WTC11 (cell line): Measurements from ENCODE around the gene P2RY11. TPM values are rescaled to one million over a fixed set of nuclear protein-coding genes. Genes with fewer than 3 reads are reported as not detected.

Source experiments
- ATAC-seq: fragments of 200-7000 bp; cut with Tn5 transposase; 2 replicates; pipeline ENCODE4 v1.10.0; 2021; ENCODE audit warnings: mild to moderate bottlenecking, moderate library complexity
- CTCF ChIA-PET: fragments of 300-600 bp; sonication (Branson Sonifier 250); formaldehyde crosslinking; loops from one replicate; lab custom pipeline; 2021; ENCODE audit warnings: antibody characterized with exemption; lab: Charles Lee
- POLR2A ChIA-PET: fragments of 350-600 bp; sonication (Branson Sonifier 250); formaldehyde crosslinking; loops from one replicate; lab custom pipeline; 2021; ENCODE audit warnings: antibody characterized with exemption; lab: Charles Lee
- DNase-seq: peaks from one replicate; pipeline ENCODE4 v3.0.0; 2021; ENCODE audit warnings: low spot score
- H3K27ac Mint-ChIP-seq: 2 replicates; pipeline ENCODE4 v1.8.0; 2021; ENCODE audit warnings: mixed read lengths
- H3K27me3 Mint-ChIP-seq: 2 replicates; pipeline ENCODE4 v1.8.0; 2021; ENCODE audit warnings: low read depth, mild to moderate bottlenecking, moderate library complexity, mixed read lengths
- H3K36me3 Mint-ChIP-seq: 2 replicates; pipeline ENCODE4 v1.8.0; 2021; ENCODE audit warnings: mixed read lengths
- H3K4me1 Mint-ChIP-seq: 2 replicates; pipeline ENCODE4 v1.8.0; 2022; ENCODE audit warnings: mixed read lengths
- H3K4me3 Mint-ChIP-seq: 2 replicates; pipeline ENCODE4 v1.8.0; 2021; ENCODE audit warnings: mild to moderate bottlenecking, moderate library complexity, mixed read lengths
- H3K9me3 Mint-ChIP-seq: 2 replicates; pipeline ENCODE4 v1.8.0; 2021; ENCODE audit warnings: mixed read lengths
- ATF1 ChIP-seq: sonication (generic); formaldehyde crosslinking; IDR thresholded peaks from 2 replicates; pipeline ENCODE4 v1.8.1; 2023; ENCODE audit warnings: mild to moderate bottlenecking, moderate library complexity, missing genetic modification reagents
- IRF2 ChIP-seq: sonication (generic); formaldehyde crosslinking; IDR thresholded peaks from 2 replicates; pipeline ENCODE4 v1.8.0; 2022; ENCODE audit warnings: low read depth, missing genetic modification reagents, borderline replicate concordance
- JAZF1 ChIP-seq: fragments of 250-450 bp; sonication (Bioruptor Pico); IDR thresholded peaks from 2 replicates; pipeline ENCODE4 v1.9.0; 2021; ENCODE audit warnings: moderate library complexity, mild to moderate bottlenecking, inconsistent platforms
- MXD4 ChIP-seq: fragments of 250-450 bp; sonication (Bioruptor Pico); IDR thresholded peaks from 2 replicates; pipeline ENCODE4 v1.8.0; 2021; ENCODE audit warnings: mild to moderate bottlenecking, moderate library complexity, borderline replicate concordance
- NR1H2 ChIP-seq: sonication (generic); formaldehyde crosslinking; IDR thresholded peaks from 2 replicates; pipeline ENCODE4 v1.9.0; 2021; ENCODE audit warnings: mild to moderate bottlenecking, moderate library complexity, missing genetic modification reagents
- OVOL2 ChIP-seq: fragments of 250-450 bp; sonication (Bioruptor Pico); IDR thresholded peaks from 2 replicates; pipeline ENCODE4 v1.9.0; 2021; ENCODE audit warnings: mild to moderate bottlenecking, borderline replicate concordance
- PRRX2 ChIP-seq: fragments of 250-450 bp; sonication (Bioruptor Pico); IDR thresholded peaks from 2 replicates; pipeline ENCODE4 v1.8.0; 2021; ENCODE audit warnings: mild to moderate bottlenecking
- TEAD1 ChIP-seq: sonication (generic); formaldehyde crosslinking; IDR thresholded peaks from 2 replicates; pipeline ENCODE4 v1.8.0; 2022; ENCODE audit warnings: mild to moderate bottlenecking, missing genetic modification reagents
- ZBTB21 ChIP-seq: sonication (generic); formaldehyde crosslinking; IDR thresholded peaks from 2 replicates; pipeline ENCODE4 v1.8.1; 2023; ENCODE audit warnings: mild to moderate bottlenecking, missing genetic modification reagents, borderline replicate concordance
- ZNF121 ChIP-seq: sonication (generic); formaldehyde crosslinking; IDR thresholded peaks from 2 replicates; pipeline ENCODE4 v1.8.0; 2023; ENCODE audit warnings: missing genetic modification reagents
- ZNF219 ChIP-seq: sonication (generic); formaldehyde crosslinking; IDR thresholded peaks from 2 replicates; pipeline ENCODE4 v1.8.0; 2023; ENCODE audit warnings: missing genetic modification reagents, mild to moderate bottlenecking, borderline replicate concordance
- ZNF416 ChIP-seq: fragments of 250-450 bp; sonication (Bioruptor Pico); IDR thresholded peaks from 2 replicates; pipeline ENCODE4 v1.9.0; 2021; ENCODE audit warnings: mild to moderate bottlenecking, inconsistent platforms
- total RNA-seq: library from RNA; stranded (reverse); gene quantifications from 3 replicates; pipeline ENCODE4 v1.2.3, GENCODE V29; 2021
- TF ChIP-seq, protein P1 (sequence below): sonication (generic); formaldehyde crosslinking; IDR thresholded peaks from 2 replicates; pipeline ENCODE4 v1.8.0; 2022; ENCODE audit warnings: missing genetic modification reagents
- TF ChIP-seq, protein P2 (sequence below): fragments of 250-450 bp; sonication (Bioruptor Pico); IDR thresholded peaks from 2 replicates; pipeline ENCODE4 v1.9.0; 2021; ENCODE audit warnings: mild to moderate bottlenecking
- TF ChIP-seq, protein P3 (sequence below): sonication (generic); formaldehyde crosslinking; IDR thresholded peaks from 2 replicates; pipeline ENCODE4 v1.8.1; 2022; ENCODE audit warnings: mild to moderate bottlenecking, moderate library complexity, missing genetic modification reagents
- TF ChIP-seq, protein P4 (sequence below): fragments of 250-450 bp; sonication (Bioruptor Pico); IDR thresholded peaks from 2 replicates; pipeline ENCODE4 v1.9.0; 2021; ENCODE audit warnings: mild to moderate bottlenecking, borderline replicate concordance
- TF ChIP-seq, protein P5 (sequence below): sonication (generic); formaldehyde crosslinking; IDR thresholded peaks from 2 replicates; pipeline ENCODE4 v1.8.1; 2022; ENCODE audit warnings: missing genetic modification reagents, borderline replicate concordance
- TF ChIP-seq, protein P6 (sequence below): sonication (generic); formaldehyde crosslinking; IDR thresholded peaks from 2 replicates; pipeline ENCODE4 v1.8.1; 2023; ENCODE audit warnings: mild to moderate bottlenecking, missing genetic modification reagents, moderate library complexity
- TF ChIP-seq, protein P7 (sequence below): sonication (generic); formaldehyde crosslinking; IDR thresholded peaks from 2 replicates; pipeline ENCODE4 v1.8.1; 2023; ENCODE audit warnings: mild to moderate bottlenecking, missing genetic modification reagents
- TF ChIP-seq, protein P8 (sequence below): sonication (generic); formaldehyde crosslinking; IDR thresholded peaks from 2 replicates; pipeline ENCODE4 v1.8.0; 2022; ENCODE audit warnings: mild to moderate bottlenecking, missing genetic modification reagents

The P2RY11 gene
- total RNA-seq, 1 experiment from 2014 or later = 21.0 TPM

DNA sequence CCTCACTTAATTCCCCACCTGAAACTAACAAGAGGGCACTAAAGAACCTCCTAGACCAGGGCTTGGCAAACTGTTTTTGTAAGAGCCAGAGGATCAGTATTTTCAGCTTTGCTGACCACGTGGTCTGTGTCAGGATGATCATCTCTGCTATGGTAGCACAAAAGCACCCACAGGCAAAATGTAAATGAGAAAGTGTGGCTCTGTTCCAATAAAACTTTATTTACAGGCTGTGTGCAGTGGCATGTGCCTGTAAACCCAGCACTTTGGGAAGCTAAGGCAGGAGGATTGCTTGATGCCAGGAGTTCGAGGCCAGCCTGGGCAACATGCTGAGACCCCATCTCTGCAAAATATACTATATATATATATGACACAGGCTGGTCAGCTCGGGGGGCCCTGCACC, 52.0 kb downstream of the P2RY11 start:
- ATAC-seq (no peak), DNase-seq (no peak)
- ChIA-PET CTCF (interaction anchor here (0.7 kb wide), 1 partner anchor 50 kb away, joined by 5 read pairs; no protein-coding TSS in a partner anchor), POLR2A (no interaction called here)
- no peak overlapping the region for H3K27ac Mint-ChIP-seq
- no peaks in the 10 kb centered on the region for H3K4me1 Mint-ChIP-seq
- H3K4me3 Mint-ChIP-seq = no peak overlapping the region
- peaks cover 67% of the 10 kb centered on the region for H3K36me3 Mint-ChIP-seq
- no peaks in the 10 kb centered on the region for H3K9me3 Mint-ChIP-seq
- H3K27me3 Mint-ChIP-seq = no peaks in the 10 kb centered on the region
- TF ChIP-seq JAZF1 (CRISPR knock-in tag) = no peak
- TF ChIP-seq, protein P1, sequence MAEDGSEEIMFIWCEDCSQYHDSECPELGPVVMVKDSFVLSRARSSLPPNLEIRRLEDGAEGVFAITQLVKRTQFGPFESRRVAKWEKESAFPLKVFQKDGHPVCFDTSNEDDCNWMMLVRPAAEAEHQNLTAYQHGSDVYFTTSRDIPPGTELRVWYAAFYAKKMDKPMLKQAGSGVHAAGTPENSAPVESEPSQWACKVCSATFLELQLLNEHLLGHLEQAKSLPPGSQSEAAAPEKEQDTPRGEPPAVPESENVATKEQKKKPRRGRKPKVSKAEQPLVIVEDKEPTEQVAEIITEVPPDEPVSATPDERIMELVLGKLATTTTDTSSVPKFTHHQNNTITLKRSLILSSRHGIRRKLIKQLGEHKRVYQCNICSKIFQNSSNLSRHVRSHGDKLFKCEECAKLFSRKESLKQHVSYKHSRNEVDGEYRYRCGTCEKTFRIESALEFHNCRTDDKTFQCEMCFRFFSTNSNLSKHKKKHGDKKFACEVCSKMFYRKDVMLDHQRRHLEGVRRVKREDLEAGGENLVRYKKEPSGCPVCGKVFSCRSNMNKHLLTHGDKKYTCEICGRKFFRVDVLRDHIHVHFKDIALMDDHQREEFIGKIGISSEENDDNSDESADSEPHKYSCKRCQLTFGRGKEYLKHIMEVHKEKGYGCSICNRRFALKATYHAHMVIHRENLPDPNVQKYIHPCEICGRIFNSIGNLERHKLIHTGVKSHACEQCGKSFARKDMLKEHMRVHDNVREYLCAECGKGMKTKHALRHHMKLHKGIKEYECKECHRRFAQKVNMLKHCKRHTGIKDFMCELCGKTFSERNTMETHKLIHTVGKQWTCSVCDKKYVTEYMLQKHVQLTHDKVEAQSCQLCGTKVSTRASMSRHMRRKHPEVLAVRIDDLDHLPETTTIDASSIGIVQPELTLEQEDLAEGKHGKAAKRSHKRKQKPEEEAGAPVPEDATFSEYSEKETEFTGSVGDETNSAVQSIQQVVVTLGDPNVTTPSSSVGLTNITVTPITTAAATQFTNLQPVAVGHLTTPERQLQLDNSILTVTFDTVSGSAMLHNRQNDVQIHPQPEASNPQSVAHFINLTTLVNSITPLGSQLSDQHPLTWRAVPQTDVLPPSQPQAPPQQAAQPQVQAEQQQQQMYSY (CRISPR knock-in tag) = no peak
- no peak for TF ChIP-seq ZNF416 (CRISPR knock-in tag)
- TF ChIP-seq, protein P2, sequence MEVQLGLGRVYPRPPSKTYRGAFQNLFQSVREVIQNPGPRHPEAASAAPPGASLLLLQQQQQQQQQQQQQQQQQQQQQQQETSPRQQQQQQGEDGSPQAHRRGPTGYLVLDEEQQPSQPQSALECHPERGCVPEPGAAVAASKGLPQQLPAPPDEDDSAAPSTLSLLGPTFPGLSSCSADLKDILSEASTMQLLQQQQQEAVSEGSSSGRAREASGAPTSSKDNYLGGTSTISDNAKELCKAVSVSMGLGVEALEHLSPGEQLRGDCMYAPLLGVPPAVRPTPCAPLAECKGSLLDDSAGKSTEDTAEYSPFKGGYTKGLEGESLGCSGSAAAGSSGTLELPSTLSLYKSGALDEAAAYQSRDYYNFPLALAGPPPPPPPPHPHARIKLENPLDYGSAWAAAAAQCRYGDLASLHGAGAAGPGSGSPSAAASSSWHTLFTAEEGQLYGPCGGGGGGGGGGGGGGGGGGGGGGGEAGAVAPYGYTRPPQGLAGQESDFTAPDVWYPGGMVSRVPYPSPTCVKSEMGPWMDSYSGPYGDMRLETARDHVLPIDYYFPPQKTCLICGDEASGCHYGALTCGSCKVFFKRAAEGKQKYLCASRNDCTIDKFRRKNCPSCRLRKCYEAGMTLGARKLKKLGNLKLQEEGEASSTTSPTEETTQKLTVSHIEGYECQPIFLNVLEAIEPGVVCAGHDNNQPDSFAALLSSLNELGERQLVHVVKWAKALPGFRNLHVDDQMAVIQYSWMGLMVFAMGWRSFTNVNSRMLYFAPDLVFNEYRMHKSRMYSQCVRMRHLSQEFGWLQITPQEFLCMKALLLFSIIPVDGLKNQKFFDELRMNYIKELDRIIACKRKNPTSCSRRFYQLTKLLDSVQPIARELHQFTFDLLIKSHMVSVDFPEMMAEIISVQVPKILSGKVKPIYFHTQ (CRISPR knock-in tag) = no peak
- TF ChIP-seq ATF1 (CRISPR knock-in tag) = no peak
- no peak for TF ChIP-seq MXD4 (CRISPR knock-in tag)
- TF ChIP-seq, protein P3, sequence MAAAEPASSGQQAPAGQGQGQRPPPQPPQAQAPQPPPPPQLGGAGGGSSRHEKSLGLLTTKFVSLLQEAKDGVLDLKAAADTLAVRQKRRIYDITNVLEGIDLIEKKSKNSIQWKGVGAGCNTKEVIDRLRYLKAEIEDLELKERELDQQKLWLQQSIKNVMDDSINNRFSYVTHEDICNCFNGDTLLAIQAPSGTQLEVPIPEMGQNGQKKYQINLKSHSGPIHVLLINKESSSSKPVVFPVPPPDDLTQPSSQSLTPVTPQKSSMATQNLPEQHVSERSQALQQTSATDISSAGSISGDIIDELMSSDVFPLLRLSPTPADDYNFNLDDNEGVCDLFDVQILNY (CRISPR knock-in tag) = no peak
- TF ChIP-seq NR1H2 = no peak
- TF ChIP-seq IRF2 (CRISPR knock-in tag) = no peak
- no peak for TF ChIP-seq PRRX2 (CRISPR knock-in tag)
- TF ChIP-seq ZNF219 (CRISPR knock-in tag) = no peak
- TF ChIP-seq, protein P4, sequence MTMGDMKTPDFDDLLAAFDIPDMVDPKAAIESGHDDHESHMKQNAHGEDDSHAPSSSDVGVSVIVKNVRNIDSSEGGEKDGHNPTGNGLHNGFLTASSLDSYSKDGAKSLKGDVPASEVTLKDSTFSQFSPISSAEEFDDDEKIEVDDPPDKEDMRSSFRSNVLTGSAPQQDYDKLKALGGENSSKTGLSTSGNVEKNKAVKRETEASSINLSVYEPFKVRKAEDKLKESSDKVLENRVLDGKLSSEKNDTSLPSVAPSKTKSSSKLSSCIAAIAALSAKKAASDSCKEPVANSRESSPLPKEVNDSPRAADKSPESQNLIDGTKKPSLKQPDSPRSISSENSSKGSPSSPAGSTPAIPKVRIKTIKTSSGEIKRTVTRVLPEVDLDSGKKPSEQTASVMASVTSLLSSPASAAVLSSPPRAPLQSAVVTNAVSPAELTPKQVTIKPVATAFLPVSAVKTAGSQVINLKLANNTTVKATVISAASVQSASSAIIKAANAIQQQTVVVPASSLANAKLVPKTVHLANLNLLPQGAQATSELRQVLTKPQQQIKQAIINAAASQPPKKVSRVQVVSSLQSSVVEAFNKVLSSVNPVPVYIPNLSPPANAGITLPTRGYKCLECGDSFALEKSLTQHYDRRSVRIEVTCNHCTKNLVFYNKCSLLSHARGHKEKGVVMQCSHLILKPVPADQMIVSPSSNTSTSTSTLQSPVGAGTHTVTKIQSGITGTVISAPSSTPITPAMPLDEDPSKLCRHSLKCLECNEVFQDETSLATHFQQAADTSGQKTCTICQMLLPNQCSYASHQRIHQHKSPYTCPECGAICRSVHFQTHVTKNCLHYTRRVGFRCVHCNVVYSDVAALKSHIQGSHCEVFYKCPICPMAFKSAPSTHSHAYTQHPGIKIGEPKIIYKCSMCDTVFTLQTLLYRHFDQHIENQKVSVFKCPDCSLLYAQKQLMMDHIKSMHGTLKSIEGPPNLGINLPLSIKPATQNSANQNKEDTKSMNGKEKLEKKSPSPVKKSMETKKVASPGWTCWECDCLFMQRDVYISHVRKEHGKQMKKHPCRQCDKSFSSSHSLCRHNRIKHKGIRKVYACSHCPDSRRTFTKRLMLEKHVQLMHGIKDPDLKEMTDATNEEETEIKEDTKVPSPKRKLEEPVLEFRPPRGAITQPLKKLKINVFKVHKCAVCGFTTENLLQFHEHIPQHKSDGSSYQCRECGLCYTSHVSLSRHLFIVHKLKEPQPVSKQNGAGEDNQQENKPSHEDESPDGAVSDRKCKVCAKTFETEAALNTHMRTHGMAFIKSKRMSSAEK (CRISPR knock-in tag) = no peak
- TF ChIP-seq, protein P5, sequence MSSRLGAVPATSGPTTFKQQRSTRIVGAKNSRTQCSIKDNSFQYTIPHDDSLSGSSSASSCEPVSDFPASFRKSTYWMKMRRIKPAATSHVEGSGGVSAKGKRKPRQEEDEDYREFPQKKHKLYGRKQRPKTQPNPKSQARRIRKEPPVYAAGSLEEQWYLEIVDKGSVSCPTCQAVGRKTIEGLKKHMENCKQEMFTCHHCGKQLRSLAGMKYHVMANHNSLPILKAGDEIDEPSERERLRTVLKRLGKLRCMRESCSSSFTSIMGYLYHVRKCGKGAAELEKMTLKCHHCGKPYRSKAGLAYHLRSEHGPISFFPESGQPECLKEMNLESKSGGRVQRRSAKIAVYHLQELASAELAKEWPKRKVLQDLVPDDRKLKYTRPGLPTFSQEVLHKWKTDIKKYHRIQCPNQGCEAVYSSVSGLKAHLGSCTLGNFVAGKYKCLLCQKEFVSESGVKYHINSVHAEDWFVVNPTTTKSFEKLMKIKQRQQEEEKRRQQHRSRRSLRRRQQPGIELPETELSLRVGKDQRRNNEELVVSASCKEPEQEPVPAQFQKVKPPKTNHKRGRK (CRISPR knock-in tag) = no peak
- TF ChIP-seq OVOL2 = no peak
- no peak for TF ChIP-seq ZBTB21 (CRISPR knock-in tag)
- TF ChIP-seq, protein P6, sequence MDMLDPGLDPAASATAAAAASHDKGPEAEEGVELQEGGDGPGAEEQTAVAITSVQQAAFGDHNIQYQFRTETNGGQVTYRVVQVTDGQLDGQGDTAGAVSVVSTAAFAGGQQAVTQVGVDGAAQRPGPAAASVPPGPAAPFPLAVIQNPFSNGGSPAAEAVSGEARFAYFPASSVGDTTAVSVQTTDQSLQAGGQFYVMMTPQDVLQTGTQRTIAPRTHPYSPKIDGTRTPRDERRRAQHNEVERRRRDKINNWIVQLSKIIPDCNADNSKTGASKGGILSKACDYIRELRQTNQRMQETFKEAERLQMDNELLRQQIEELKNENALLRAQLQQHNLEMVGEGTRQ (CRISPR knock-in tag) = no peak
- no peak for TF ChIP-seq ZNF121 (CRISPR knock-in tag)
- TF ChIP-seq, protein P7, sequence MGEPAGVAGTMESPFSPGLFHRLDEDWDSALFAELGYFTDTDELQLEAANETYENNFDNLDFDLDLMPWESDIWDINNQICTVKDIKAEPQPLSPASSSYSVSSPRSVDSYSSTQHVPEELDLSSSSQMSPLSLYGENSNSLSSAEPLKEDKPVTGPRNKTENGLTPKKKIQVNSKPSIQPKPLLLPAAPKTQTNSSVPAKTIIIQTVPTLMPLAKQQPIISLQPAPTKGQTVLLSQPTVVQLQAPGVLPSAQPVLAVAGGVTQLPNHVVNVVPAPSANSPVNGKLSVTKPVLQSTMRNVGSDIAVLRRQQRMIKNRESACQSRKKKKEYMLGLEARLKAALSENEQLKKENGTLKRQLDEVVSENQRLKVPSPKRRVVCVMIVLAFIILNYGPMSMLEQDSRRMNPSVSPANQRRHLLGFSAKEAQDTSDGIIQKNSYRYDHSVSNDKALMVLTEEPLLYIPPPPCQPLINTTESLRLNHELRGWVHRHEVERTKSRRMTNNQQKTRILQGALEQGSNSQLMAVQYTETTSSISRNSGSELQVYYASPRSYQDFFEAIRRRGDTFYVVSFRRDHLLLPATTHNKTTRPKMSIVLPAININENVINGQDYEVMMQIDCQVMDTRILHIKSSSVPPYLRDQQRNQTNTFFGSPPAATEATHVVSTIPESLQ (CRISPR knock-in tag) = no peak
- no peak for TF ChIP-seq TEAD1 (CRISPR knock-in tag)
- TF ChIP-seq, protein P8, sequence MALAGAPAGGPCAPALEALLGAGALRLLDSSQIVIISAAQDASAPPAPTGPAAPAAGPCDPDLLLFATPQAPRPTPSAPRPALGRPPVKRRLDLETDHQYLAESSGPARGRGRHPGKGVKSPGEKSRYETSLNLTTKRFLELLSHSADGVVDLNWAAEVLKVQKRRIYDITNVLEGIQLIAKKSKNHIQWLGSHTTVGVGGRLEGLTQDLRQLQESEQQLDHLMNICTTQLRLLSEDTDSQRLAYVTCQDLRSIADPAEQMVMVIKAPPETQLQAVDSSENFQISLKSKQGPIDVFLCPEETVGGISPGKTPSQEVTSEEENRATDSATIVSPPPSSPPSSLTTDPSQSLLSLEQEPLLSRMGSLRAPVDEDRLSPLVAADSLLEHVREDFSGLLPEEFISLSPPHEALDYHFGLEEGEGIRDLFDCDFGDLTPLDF = no peak
